HG03097 (cell line): ENCODE results near the gene CEACAM4.

Source experiments
- ATAC-seq: cut with Tn5 transposase; IDR thresholded peaks from one replicate; pipeline ENCODE4 v1.9.1; 2021; ENCODE audit not compliant: unreplicated experiment, low FRiP score

Gene CEACAM4

DNA sequence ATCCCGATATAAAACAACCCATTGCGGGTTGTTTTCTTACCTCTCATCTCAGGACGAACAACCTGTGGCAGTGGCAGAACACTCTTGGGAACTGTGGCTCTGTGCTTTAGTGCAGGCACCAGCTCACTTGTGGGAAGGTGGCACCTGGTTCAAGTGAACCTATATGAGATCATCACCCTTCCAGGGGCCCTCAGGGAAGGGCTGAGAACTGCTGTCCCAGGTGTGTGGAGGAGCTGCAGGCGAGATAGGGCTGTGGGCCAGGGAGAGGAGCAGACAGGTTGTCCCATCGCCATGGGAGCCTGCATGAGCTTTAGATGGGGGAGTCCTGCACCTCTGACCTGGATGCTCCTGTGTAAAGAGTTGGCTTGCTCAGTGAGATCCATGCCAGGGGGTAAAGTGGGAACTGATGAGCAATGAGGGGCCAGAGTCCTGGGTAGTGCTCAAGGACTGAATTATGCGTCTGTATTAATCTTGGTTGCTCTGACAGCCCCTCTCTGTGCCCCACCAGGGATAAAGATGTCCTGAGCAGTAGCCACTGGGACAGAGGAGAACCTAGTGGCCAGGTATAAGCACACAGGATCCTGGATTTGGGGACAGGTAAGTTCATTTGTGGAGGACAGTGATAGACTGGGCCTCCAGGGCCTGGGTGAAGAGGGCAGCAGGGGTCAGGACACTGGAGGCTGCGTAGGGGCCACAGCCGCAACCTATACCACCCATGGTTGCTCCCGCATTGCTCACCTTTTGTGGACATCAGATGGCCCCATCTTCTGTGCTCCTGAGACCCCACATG lies 8.7 kb downstream of the CEACAM4 start:
- no peak for ATAC-seq

DNA sequence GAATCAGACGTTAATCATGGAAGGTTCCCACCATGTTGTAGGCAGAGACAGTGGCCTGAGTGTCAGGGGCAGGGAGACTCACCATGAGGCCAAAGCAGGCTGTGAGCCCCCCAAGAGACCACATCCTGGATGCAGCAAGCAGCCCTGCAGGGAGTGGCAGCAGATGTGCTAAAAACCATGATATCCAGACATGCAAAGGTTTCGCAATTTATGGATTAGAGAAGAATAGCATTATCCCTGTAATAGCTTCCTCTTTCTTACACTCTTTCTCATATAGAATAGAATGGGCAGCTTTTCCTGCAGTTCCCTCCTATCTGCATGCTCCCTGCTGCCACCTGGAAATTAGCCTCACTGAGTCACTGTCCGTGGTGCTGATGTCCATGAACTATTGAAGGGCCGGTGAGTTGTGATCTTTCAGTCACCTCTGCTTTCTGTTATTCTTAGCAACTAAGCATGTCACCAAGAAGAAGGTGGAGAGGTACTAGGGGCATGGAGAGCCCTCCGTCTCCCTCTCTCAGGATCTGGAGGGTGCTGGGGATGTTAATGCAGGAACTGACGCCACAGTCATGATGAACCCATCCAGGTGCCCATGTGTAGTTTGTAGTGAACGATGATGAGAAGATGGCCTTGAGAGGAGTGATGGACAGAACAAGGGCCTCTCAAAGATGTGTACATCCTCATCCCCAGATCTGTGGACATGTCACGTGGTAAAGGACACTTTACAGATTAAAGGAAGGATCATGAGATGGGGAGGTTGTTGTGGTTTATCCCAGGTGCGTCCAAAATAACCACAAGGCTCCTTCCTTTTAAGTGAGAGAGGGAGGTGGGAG lies 9.9 kb downstream of the CEACAM4 start:
- no peak for ATAC-seq

DNA sequence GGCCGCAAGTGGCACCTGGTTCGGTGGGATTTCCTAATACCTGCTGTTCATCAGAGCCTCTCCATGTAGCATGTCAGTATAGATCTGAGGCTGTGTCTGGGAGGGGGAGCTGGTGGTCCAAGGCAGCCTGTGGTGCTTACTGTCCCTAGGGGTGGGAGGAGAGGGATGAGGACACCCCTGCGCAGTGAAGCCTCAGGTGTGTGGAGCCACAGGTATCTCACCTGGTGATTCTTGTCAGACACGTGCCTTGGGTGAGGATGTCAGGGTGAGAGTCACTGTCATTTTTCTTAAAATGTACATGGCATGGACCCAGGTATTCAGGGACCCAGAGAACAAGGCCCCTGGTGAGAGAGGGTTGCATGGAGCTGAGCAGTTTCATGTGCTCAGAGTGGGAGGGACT lies 11.7 kb downstream of the CEACAM4 start:
- ATAC-seq = no peak

DNA sequence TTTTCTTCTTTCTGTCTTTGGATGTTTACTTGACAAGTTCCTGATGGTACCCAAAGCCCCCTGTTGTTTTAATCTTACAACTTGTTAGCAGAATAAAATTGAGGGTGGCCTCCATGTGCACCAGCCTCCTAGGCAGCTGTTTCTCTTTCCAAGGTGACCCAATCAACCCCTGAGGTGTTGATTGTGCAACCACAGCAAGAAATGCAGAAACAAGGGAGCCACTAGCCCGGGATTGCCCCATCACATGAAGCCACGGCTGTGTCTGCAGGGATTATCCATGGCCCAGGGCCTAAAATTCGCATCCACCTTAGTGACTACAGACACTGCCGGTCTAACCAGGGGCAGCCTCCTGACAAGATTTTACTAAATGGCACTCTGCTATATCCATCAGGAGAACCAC lies 14.4 kb downstream of the CEACAM4 start:
- no peak for ATAC-seq

DNA sequence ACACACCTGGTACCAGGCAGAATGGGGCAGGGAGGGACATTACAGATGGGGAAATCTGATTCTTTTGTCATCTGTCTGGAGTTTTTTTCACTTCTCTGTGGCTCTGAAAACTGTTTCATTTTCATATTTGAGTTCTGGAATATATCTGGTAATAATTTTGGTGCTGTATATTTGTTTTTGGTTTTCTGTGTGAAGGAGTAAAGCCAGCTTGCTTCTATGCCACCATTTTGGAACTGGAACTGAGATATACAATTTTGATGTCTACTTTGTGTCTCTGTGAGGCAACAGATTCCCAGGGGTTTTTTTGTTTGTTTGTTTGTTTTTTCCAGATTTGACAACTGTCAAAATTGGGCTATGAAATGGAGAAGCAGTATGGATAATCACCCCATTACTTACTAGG lies 16.1 kb downstream of the CEACAM4 start:
- no peak for ATAC-seq

DNA sequence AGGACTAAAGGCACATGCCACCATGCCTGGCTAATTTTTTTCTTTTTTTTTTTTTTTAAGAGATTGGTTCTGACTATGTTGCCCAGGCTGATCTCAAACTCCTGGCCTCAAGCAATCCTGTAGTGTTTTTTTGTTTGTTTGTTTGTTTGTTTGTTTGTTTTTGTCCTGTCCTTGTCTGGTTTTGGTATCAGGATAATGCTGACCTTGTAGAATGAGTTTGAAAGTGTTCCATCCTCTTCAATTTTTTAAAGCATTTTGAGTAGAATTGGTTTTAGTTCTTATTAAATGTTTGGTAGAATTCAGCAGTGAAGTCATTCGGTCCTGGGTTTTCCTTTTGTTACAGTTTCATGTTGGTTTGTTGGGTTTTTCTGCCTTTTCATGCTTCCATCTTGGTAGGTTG lies 19.2 kb downstream of the CEACAM4 start:
- ATAC-seq = no peak

DNA sequence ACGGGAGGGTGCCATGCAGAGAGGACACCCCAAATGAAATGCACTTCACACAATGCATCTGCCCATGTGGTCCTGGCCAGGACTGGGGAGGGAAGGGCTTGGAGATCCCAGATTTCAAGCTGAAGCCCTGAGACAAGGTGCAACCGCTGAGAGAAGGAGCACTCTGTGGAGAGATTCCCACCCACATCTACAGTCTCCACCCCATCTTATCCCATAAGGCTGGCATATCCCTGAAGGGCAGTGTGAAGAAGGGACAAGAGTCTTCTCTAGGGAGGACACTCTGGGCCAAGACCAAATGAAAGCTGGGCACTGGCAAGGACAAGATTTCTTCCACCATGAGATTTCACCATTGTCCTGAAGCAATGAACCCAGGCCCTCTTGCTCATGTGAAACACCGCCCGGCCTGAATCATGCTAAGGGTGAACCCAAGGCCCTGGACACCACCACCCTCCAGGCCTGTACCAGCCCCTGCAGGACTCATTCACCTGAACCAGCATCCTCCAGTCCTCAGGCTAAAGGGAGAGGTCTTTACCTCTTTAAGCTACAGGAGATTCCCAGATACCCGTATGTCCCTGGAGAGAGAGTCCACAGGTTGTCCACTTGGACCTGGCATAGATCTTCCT lies 20.5 kb downstream of the CEACAM4 start:
- ATAC-seq = no peak

DNA sequence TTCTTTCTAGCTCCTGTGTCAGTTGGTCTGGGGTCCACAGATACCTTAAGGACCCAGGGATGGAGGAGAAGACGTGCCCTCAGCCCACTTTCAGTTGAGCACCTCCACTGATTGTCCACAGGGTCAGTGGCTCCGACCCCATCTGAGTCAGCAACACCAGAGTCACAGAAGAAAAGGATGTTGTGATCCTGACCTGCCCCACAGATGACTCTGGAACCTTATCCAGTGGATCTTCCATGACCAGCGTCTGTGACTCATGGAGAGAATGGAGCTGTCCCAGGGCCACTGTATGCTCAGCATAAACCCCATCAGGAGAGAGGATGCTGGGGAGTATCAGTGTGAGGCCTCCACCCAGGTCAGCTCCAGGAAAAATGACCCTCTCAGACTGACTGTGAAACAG lies 22.0 kb downstream of the CEACAM4 start:
- no peak for ATAC-seq

DNA sequence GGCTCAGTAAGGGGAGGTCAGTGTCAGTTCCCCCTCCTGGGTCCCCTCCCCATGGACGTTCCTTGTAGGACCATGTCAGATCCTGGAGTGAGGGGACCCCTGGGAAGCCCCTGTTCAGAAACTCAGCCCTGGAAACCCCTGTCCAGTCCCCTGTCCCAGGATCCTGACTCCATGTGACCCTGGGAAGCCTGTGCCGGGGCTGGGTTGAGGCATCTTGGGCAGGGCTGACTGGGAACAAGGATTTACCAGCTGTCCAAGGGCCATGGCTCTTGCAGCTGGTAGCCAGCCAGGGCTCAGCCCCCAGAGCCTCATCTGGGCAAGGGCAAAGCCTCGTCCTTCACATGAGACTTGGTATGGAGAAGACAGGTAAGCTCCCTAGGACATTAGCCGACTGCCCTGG lies 25.1 kb downstream of the CEACAM4 start:
- no peak for ATAC-seq

DNA sequence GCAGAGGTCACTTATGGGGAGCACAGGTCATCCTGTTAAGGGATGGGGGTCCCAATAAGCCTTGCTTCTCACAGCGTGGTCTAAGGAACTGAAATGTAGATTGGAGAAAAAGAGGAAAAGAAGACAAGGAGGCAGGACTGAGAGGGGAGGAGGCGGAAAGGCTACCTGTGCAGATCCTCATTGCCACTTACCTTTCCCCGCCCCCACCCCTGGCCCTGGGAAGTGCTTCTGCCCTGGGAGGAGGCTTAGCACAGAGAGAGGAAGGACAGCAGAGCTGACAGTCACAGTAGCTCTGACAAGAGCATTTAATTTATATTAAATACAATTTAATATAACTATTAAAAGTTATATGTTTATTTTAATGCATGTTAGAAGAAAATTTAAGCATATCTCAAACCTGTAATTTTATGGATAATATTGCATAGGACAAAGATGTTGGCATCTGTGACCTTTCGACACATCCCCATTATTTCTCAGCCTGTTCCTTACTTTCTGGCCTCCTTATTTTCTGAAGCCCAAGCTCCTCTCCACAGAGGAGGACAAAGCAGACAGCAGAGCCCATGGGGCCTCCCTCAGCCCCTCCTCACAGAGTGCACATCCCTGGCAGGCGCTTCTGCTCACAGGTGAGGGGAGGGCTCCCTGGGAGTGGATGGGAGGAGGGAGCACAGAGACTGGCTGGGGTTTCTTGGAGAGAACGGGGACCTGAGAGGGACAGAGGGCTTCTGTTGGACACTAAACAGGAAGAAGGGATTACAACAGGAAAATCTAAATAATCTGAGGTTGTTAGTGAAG lies 27.5 kb downstream of the CEACAM4 start:
- no peak for ATAC-seq

DNA sequence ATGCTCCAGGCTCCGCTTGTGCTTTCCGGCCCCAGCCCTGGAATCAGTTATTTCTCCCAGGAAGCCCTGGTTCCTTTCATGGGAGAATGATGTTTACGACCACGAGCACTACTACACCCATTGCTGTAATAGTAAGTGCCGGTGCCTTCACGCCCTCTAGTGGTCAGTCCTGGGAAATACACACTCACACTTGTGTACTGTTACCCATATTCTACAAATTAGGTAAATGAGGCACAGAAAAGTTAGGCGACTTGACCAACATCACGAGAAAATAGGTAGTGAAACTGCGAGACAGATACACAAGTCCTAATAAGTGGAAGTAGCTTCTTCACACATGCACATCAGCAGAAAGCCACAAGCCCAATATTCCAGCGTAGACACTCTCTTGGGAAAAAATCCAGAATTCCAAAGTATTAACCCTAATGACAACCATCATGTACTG lies 29.3 kb downstream of the CEACAM4 start:
- ATAC-seq = no peak

DNA sequence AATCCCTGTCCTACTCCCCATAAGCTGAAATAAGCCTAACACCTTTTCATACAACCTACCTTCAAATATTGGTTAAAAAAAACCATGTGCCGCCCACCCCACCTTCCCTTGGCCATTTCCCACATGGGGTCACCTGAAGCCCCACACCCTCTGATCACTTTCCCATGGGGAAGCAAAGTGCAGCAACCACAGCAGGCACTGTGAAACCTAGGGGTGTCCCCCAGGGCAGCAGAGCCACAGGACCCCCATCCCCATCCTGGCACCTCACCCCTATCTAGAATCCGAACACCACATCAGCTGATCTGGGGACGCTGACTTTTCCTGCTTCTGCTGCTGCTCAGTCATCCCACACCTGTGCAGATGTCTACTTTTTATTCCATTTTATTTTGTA lies 31.0 kb downstream of the CEACAM4 start:
- ATAC-seq = no peak

DNA sequence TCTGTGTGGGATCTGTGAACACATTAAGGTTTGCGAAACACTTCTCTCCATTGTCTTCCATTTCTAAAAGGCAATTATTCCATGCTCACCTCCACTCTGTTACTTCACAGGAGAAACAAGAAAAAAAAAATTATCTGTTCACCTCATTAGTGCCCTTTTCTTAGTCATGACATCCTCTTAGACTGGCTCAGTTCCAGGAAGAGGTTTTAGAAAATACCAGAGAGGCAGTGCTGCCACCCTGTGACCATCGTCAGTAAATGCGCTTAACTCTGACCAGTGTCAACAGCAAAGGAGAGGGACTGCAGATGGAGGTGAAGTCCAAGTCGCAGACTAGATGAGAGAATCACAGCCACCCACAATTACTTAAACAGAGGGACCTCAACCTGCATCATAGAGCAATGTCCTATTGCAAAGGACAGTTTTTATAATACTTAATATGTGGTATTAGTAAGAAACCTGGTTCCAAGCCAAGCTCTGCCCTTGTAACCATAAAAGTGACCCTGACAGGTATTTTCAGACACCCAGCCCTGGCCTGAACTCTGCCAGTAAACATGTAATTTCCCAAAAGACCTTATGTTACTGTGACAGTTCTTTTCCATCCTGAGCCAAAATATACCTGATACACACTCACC lies 31.5 kb downstream of the CEACAM4 start:
- no peak for ATAC-seq

DNA sequence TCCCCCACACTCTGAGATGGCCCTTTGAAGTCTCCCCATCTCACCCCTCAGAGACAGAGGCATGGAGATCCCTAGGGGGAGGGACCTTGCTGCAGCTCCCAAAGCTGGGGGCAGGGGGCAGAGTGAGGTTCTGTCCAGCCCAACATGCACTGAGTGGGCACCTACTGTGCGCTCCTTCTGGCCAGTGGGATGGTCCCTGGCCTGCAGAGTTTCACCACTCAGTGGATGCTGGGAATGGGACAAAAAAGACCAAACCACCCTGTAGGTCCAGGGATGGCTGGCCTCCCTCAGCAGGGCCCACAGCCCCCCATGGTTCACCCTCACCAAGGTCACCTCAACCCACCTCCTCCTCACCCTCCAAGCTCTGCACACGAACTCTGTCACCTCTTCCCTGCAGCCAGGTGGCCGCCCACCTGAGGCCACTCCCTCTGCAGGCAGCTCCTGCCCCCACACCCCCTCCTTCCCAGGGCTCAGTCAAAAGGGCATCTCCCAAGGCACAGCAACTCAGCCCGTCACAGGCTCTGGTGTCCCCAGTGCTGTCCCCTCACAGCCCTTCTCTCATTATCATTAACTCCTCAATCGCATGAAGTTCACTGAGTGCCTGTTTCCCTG lies 34.8 kb downstream of the CEACAM4 start:
- ATAC-seq = no peak

DNA sequence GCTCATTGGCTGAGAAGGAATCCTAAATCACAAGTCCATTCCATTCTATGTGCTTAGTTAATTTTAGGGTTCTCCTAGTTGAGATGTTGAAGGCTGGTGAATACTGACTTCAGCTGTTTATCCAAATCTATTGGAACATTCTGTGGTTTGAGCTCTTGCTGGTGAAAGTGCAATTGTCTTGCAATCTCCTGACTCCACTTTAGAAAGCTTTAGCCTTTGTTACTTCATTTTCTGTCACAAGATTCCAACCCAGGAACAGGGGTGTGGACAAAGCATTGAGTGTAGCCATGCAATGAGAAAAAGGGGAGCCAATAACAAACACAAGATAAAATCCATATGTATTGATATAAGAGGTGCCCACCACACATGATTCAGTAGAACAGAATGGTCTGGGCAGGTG lies 35.9 kb downstream of the CEACAM4 start:
- no peak for ATAC-seq

DNA sequence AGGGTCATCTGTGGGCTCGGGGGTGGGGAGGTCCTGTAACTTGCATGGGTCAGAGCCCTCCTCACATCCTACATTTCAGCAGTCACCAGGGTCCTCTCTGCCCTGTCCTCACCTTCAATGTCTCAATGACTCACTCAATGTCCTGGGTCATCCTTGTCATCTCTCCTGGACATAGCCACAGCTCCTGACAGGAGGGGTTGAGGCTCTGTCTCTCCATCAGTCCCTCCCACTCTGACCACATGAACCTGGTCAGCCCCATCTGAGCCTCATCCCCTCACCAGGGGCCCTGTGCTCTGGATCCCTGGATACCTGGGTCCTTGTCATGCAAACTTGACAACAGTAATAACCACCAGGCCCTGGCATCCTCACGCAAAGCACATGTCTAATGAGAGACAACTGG lies 37.5 kb downstream of the CEACAM4 start:
- ATAC-seq = no peak

DNA sequence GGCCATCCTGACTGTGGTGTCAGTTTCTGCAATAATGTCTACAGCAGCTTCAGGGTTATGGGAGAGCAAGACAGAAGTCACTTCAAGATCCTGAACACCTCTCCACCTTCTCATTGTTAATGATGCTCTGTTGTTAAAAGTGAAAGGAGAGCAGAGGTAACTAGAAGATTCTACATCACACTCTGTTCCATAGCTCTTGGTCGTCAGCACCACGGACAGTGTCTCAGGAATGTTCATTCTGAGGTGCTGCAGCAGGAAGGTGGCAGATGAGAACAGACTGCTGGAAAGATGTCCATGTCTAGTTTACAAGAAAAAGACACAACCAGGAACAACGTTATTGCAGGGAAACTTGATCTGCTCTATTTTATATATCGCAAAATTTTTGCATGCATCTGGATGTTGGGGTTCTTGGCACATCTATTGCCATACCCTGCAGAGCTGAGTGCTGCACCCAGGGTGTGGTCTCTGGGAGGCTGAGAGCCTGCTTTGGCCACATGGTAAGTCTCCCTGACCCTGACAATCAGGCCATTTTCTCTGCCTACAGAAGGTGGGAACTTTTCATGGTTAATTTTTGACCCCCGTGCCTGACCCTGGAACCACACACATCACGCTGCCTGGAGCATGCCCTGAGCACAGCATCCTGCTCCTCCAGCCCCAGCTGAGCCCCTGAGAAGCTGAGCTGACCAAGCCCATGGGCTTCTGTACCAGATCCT lies 38.2 kb downstream of the CEACAM4 start:
- no peak for ATAC-seq

DNA sequence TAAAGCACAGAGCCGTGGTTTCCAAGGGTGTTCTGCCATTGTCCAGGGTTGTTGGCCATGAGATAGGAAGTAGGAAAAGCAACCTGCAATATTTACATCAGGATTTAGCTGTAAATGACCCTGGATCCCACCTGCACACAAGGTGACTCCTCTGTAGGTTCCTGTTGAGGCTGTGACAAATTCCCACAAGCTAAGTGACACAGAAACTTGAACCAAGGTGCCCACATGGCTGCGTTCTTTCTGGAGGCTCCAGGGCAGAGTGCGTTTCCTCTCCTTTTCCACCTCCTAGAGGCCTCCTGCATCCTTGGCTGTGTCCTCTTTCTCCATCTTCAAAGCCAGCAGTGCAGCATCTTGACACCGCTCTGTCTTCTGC lies 39.0 kb downstream of the CEACAM4 start:
- no peak for ATAC-seq

DNA sequence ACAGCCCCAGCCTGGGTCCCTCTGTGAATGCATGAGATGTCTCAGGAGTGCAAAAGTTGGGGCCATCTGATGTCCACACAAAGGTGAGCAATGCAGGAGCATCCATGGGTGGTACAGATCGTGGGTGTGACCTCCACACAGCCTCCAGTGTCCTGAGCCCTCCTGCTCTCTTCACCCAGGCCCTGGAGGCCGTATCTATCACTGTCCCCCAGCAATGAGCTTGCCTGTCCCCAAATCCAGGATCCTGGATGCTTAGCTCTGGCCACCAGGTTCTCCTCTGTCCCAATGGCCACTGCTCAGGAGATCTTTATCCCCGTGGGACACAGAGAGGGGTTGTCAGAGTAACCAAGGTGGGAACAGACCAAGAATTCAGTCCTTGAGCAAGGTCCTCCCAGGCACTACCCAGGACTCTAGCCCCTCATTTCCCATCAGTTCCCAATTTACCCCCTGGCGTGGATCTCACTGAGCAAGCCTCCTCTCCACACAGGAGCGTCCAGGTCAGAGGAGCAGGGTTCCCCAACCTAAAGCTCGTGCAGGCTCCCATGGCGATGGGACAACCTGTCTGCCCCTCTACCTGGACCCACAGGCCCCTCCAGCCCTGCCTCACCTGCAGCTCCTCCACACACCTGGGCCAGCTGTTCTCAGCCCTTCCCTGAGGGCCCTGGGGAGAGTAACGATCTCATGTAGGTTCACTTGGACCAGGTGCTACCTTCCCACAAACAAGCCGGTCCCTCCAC lies 39.6 kb downstream of the CEACAM4 start:
- ATAC-seq = no peak
